ENCODE measurements around the gene CACNG8. TPM values are rescaled to one million over a fixed set of nuclear protein-coding genes. Genes with fewer than 3 reads are reported as not detected.

The CACNG8 gene
- total RNA-seq, 1 donor from 2014 or later = not detected

DNA sequence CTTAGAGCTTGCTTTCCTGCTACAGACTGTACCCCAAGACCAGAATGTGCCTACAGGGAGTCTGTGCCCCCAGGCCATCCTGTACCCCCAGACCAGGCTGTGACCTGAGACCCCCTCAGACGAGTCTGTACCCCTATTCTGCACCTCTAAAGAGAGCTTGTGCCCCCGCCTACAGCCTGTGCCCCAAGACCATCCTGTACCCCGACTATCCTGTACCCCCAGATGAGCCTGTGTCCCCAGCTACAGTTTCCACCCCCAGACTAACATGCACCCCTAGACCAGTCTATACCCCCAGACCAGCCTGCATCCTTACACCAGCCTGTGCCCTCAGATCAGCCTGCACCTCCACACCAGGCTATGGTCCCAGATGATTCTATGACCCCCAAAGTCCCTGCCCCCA is 30.7 kb downstream of the CACNG8 start:
- Mint-ChIP-seq H3K27ac (no peak overlapping the region), H3K9me3 (no peaks in the 10 kb centered on the region), H3K36me3 (ENCODE audit: low read depth) (no peaks in the 10 kb centered on the region), H3K27me3 (peaks cover 34% of the 10 kb centered on the region), H3K4me1 (no peaks in the 10 kb centered on the region), H3K4me3 (no peak overlapping the region)
- DNase-seq = no peak
- intact Hi-C loops (cut with micrococcal nuclease) = no loop called here
- CTCF ChIA-PET = no interaction called here
- TF ChIP-seq, protein P1, sequence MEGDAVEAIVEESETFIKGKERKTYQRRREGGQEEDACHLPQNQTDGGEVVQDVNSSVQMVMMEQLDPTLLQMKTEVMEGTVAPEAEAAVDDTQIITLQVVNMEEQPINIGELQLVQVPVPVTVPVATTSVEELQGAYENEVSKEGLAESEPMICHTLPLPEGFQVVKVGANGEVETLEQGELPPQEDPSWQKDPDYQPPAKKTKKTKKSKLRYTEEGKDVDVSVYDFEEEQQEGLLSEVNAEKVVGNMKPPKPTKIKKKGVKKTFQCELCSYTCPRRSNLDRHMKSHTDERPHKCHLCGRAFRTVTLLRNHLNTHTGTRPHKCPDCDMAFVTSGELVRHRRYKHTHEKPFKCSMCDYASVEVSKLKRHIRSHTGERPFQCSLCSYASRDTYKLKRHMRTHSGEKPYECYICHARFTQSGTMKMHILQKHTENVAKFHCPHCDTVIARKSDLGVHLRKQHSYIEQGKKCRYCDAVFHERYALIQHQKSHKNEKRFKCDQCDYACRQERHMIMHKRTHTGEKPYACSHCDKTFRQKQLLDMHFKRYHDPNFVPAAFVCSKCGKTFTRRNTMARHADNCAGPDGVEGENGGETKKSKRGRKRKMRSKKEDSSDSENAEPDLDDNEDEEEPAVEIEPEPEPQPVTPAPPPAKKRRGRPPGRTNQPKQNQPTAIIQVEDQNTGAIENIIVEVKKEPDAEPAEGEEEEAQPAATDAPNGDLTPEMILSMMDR (IDR thresholded peaks at IDR 0.05) = no peak
- ATAC-seq (ENCODE audit: low read depth) = no peak
- POLR2A ChIA-PET = interaction anchor here (0.6 kb wide), 1 partner anchor 34 kb away, joined by 12 read pairs; no protein-coding TSS in a partner anchor

DNA sequence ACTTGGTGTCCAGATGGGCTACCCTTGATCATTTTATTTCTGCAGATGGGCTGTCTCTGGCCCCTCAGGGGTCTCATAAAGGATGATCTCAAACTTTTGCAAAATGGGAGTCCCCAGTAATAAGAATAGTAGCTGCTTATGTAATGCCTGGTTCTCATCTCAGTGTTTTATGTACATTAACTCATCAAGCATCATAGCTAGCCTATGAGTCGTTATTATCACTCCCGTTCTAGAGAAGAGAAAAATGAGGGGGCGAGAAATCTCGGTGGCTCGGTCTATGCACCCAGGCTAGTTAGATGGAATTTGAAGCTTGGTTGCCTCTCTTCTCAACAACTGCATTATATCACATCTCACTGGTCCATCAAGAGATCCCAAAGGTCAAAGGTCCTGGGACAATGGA is 32.1 kb downstream of the CACNG8 start:
- no peak overlapping the region for H3K4me3 Mint-ChIP-seq
- ATAC-seq (ENCODE audit: low read depth) (no peak), DNase-seq (no peak)
- H3K9me3 Mint-ChIP-seq = no peaks in the 10 kb centered on the region
- H3K27me3 Mint-ChIP-seq = peaks cover 36% of the 10 kb centered on the region
- no peaks in the 10 kb centered on the region for H3K36me3 Mint-ChIP-seq (ENCODE audit: low read depth)
- no peak overlapping the region for H3K27ac Mint-ChIP-seq
- TF ChIP-seq, protein P1 (IDR thresholded peaks at IDR 0.05) = no peak
- ChIA-PET POLR2A (no interaction called here), CTCF (no interaction called here)
- intact Hi-C loops (cut with micrococcal nuclease) = no loop called here
- H3K4me1 Mint-ChIP-seq = no peaks in the 10 kb centered on the region

DNA sequence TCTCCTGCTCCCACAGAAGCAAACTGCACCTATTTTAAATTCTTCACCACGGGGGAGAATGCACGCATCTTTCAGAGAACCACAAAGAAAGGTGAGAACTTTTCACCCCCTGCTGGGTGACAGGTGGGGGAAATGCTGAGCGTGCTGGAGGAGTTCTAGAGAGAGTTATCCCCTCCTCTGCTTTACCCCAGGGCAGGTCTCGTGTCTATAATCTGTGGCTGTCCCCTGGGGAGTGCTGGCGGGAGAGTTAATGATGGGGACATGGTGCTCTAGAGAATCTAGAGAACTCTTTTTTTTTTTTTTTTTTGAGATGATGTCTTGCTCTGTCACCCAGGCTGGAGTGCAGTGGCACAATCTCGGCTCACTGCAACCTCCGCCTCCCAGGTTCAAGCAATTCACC is 35.5 kb downstream of the CACNG8 start:
- DNase-seq = no peak
- Mint-ChIP-seq H3K36me3 (ENCODE audit: low read depth) (no peaks in the 10 kb centered on the region), H3K4me3 (no peak overlapping the region), H3K4me1 (no peaks in the 10 kb centered on the region), H3K27ac (no peak overlapping the region), H3K27me3 (peaks cover 32% of the 10 kb centered on the region), H3K9me3 (no peaks in the 10 kb centered on the region)
- CTCF ChIA-PET = no interaction called here
- intact Hi-C loops (cut with micrococcal nuclease) = no loop called here
- no peak for ATAC-seq (ENCODE audit: low read depth)
- POLR2A ChIA-PET = no interaction called here
- TF ChIP-seq, protein P1 (IDR thresholded peaks at IDR 0.05) = no peak

GRCh38 chr19:53999694-54000093 is 37.0 kb downstream of the CACNG8 start:
- POLR2A ChIA-PET = no interaction called here
- no peaks in the 10 kb centered on the region for H3K9me3 Mint-ChIP-seq
- DNase-seq = no peak
- ATAC-seq (ENCODE audit: low read depth) = no peak
- no peak overlapping the region for H3K4me3 Mint-ChIP-seq
- no peak overlapping the region for H3K27ac Mint-ChIP-seq
- peaks cover 21% of the 10 kb centered on the region for H3K27me3 Mint-ChIP-seq
- H3K36me3 Mint-ChIP-seq (ENCODE audit: low read depth) = no peaks in the 10 kb centered on the region
- CTCF ChIA-PET = no interaction called here
- H3K4me1 Mint-ChIP-seq = no peaks in the 10 kb centered on the region
- TF ChIP-seq, protein P1 (IDR thresholded peaks at IDR 0.05) = no peak
- intact Hi-C loops (cut with micrococcal nuclease) = no loop called here

DNA sequence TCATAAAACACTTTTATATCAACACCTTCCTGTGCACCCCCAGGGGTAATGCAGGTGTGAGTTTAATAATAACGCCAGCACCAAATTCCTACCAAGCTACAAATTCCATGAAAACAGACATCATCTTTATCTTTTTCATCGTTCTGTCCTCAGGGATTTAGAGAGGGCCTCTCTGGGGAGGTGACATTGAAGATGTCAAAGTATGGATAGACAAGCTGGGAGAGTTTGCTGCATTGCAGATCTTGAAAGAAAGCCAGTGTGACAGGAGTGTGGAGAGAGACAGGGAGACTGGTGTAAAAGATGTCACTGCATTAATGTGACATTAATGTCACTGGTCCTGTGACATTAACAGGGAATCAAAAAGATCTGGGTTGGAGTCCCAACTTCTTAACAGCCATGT is 38.8 kb downstream of the CACNG8 start:
- Mint-ChIP-seq H3K27ac (no peak overlapping the region), H3K27me3 (peaks cover 14% of the 10 kb centered on the region), H3K36me3 (ENCODE audit: low read depth) (no peaks in the 10 kb centered on the region), H3K4me1 (no peaks in the 10 kb centered on the region), H3K9me3 (no peaks in the 10 kb centered on the region), H3K4me3 (no peak overlapping the region)
- no peak for DNase-seq
- no peak for ATAC-seq (ENCODE audit: low read depth)
- CTCF ChIA-PET = no interaction called here
- TF ChIP-seq, protein P1 (IDR thresholded peaks at IDR 0.05) = no peak
- POLR2A ChIA-PET = no interaction called here
- intact Hi-C loops (cut with micrococcal nuclease) = no loop called here

Data from activated B cell treated with CpG ODN at 0.5 μM for 24 hours (primary cell).